Measurements from ENCODE around the gene CCDC13.

Gene CCDC13

GRCh38 chr3:42752441-42752840, 20.6 kb downstream of the CCDC13 start:
- DNase-seq, result no peak

- DNase-seq, result no peak
Observed at GRCh38 chr3:42751609-42752008, 21.4 kb downstream of the CCDC13 start.

DNA sequence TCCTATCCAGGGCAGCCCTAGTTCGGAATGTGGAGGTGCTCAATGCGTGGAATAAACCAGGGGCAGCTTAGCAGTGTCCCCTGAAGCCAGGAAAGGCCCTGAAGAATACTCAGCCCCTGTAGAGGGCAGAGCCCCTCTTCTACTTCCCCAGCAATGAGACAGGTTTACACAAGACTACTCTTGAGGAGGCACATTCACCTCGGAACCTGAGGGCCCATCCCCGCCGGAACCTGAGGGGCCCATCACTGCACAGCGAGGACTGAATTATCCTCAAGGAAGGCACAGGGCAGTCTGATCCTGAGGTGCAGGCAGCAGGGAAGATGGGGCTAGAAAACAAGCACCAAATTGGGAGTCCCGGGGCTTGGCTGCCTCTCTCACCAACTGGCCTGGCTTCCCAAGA, 22.2 kb downstream of the CCDC13 start:
- no peak for DNase-seq

DNA sequence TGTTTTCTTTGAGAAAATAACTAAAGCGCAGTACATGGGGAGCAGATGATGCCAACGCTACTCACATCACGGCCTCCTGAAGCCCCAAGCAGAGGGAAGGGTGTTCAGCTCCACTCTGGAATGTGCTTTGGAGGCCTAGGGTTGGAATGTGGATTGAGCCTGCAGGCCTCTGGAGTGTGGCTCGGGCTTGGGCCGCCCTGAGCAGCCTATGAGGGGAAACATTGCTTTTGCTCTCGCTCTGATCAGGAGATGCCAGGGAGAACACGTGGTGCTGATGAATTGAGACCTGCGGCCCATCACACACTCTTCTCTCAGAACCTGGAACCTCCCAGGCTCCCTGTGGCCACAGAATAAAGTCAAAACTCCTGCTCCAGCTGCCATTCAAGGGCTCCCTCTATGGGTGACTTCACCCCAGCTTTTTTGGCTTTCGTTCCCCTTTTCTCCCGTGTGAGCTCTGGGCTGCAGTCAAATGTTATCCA, 23.3 kb downstream of the CCDC13 start:
- DNase-seq, result peak; percentile 24

DNA sequence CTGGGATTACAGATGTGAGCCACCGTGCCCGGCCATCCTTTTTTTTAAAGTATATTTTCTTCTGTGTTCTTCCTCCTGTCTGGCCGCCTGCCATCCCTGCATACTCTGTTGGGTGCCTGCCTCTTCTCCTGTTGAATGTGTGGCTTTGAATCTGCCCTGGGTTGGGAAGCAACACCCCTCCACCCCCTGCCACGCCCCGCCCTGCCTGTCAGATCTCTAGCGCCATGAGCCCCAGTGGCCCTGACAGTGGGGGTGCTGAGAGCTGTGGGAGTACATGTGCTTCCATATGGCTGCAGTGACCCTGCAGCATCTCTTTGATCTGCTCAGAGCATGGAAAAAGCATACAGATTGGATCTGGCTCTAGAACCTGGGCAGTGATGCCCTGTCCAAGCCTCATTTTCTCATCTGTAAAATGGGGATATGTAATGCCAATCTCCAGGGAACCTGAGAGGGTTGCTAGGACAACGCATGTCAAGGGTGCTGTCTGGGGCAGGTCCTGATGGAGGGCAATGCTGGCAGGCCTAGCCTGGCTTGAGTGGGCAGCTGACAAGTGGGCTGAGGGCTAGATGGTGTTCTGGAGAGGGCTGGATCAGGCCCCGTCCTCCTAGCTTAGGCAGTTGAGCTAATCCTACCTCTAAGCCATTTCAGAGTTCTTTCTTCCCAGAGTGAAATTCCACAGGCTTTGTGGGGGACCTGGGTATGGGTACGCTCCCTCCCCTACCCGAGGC, 23.9 kb downstream of the CCDC13 start:
- no peak for DNase-seq

GRCh38 chr3:42747581-42747980, 25.5 kb downstream of the CCDC13 start:
- peak; percentile 71 for DNase-seq

- DNase-seq, result no peak
Observed at GRCh38 chr3:42746455-42747450, 26.3 kb downstream of the CCDC13 start.

DNA sequence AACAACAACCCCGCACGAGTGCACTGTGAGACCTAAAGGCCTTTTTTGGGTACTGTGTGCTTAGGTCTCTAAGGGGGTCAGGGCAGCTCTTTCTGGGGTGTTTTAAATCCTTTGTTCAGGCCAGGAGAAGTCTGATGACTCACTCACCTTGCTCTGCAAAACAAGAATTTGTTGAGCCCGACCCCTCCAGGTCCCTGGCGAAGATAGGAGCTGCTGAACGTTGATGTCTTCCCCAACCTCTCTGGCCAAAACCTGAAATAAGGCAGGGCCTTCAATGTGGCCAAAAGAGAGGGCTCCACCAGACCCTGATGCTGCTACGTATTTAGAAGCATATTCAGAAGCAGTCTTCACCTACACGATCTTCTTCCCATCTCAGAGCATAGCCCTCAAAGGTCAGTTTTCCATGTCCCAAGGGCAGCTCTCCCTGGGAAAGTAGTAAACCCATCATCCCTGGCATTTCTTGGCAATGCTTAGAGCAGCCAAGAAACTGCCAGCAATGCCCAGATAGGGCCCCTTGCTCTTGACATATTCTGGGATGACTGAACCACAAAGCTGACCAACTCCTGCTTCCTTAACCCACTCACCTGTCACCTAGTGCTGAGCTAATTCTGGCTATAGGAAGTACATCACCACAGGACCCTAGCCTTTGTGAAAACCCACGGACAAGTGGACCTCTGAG, 27.1 kb downstream of the CCDC13 start:
- DNase-seq, result no peak

DNA sequence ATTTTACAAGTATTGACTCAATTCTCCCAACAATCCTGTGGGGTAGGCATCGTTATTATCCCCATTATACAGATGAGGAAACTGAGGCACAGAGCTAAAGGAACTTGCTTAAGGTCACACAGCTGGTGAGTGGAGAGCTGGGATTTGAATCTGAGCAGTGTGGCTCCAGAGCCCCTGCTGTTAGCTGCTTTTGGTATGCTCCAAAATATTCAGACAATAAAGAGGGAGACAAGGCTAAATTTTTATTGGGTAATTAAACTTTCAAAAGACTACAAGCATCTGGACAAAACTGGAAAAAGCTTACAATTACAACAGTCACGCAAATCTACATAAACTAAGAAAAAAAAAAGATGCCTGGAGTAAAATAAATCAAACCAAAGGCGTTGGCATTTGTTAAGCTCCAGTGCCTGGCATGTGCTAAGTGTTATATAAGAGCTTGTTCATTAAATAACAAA, 27.7 kb downstream of the CCDC13 start:
- DNase-seq, result no peak

GRCh38 chr3:42743204-42743995, 29.7 kb downstream of the CCDC13 start:
- no peak for DNase-seq

- no peak for DNase-seq
Observed at GRCh38 chr3:42742688-42743087, 30.4 kb downstream of the CCDC13 start.

DNA sequence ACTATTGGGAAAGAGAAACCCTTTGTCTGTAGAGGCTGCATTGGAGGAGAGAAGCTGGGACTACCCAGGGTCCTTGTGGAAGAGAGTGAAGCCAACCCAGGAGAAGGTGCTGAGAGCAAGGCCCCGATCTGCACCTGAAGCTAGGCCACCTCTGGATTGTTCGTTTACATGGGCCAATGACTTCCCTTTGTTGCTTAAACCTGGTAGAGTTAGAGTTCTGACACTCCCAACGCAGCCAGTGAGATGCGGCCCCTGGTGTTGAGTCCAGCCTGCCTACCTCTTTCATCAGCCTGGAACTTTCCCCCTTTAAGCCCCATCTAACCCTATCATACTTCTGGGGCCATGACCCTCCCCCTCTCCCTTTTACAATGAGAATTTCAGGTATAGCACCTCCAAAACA, 30.8 kb downstream of the CCDC13 start:
- DNase-seq, result no peak

DNA sequence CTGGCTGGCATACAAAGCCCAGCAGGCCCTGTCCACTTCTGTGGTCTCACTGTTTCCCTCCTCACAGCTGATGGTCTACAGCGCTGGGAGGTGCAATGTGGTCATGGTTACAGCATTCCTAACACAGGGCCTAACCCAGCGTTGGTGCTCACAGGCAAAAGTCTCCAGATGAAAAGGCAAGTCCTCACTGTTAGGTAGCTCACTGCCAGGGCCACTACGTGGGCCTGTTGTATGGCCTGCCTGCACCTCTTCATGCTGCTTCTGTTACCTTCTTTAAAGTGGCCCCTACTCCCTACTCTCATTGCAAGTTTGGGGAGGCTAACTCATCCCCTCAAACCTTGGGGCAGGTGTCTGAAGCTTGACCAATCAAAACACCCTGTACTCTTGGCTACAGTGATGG, 31.3 kb downstream of the CCDC13 start:
- no peak for DNase-seq

GRCh38 chr3:42739401-42740158, 33.5 kb downstream of the CCDC13 start:
- DNase-seq, result no peak

DNA sequence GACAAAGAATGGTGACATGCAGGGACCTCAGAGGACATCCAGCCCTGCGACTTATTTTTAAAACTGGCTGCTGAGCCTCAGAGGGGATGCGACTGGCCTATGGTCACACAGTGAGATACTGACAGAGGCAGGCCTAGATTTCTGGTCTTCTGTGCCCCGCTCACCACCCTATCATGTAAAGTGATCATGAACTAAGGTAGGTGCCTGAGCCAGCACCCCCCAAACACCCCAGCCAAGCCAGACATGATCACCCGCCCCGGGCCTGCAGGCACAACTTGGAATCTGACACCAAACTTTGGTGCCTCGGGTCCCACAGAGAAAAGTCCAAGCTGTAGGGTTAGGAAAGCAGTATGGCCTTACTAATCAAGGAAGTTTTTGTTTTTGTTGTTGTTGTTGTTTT, 36.5 kb downstream of the CCDC13 start:
- DNase-seq, result no peak

- DNase-seq, result no peak
Observed at GRCh38 chr3:42736081-42736480, 37.0 kb downstream of the CCDC13 start.

DNA sequence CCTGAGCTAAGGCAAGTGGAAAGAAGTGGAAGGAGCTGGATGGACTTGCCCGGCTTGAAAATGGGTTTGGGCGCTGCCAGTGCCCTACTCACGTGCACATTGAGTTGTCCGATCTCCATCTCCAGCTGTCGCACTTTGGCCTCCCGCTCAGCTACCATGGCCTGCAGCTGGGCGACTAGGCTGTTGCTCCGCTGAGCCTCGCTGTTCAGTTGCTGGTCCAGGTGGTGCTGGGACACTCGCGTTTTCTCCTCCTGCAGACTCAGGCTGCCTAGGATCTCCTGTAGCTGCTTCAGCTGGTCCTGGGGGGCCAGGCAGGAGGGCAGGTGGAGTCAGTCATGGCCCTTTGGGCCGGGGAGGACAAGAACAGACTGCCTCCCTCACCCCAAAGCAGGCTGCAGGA, 37.4 kb downstream of the CCDC13 start:
- DNase-seq, result no peak

DNA sequence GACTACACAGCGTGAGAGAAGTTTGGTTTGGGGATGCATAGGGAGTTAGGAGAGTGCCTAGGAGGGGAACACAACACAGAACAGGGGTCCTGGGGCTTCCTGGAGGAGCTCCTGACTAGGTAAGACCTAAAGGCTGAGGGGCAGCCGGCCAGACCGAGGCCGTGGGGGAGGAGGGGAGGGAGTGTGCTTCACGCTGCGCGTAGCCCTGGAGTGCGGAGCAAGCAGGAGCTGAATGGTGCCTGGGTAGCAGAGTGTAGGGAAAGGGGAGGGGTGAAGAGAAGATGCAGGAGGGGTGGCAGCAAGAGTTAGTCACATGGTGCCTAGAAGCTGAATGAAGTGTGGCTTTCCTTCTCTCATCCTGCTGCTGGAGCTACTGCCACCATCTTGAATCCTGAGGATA, 38.0 kb downstream of the CCDC13 start:
- DNase-seq, result no peak

GRCh38 chr3:42734263-42734860, 38.7 kb downstream of the CCDC13 start:
- DNase-seq, result no peak

DNA sequence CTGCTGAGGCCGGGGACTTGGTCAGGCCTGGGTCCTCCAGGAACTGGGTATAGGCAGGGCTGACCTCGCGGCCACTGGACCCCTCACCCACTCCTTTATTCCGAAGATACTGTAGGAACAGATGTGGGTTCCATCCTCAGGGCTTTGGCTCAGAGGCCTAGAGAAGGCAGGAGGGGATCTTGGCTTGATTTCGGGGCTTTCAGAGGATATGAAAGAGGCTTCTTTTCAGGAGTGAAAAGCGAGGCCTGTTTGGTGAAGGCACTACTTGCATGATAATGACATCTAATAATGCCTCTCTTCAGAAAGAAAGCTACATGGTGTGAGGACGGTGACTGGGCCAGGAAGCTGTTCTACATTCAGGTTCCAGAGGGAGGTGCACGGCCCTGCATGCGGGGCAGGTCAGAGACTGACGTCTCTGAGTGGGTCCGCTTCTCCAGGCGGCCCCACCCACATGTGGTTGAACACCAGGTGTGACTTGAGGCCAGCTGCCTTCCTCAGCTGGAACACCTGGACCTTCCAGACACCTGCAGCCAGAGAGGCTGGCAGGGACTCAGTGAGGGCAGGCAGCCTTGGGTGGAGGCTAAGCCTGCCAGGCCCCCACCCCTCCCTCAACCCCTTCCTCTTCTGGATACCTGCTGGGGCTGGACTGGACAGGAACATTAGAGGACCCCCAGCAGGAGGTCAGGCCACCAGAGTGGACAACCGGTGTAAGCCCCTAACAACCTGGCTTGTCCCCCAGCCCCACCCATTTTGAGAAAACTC, 39.4 kb downstream of the CCDC13 start:
- no peak for DNase-seq
